Panc1 (cell line): Measurements from ENCODE around the gene KCNK6. TPM values are rescaled to one million over a fixed set of nuclear protein-coding genes. Genes with fewer than 3 reads are reported as not detected.
A peak's percentile ranks its signal among the peaks of the same experiment; 100 is the strongest.

Experiments used
- ATAC-seq: fragments of 200-7000 bp; cut with Tn5 transposase; 2 replicates; pipeline ENCODE4 v1.9.1; 2020; ENCODE audit warnings: mild to moderate bottlenecking, moderate library complexity
- BruUV-seq: library from RNA; stranded (reverse); fragments of 400-500 nt; replicated peaks from 2 replicates; lab custom pipeline; 2021; lab: Mats Ljungman, UMichigan
- CTCF ChIA-PET: fragments of 300-600 bp; sonication (Branson Sonifier 250); formaldehyde crosslinking; loops from one replicate; lab custom pipeline; 2022; ENCODE audit warnings: antibody characterized with exemption; lab: Charles Lee
- POLR2A ChIA-PET: fragments of 300-600 bp; sonication (Branson Sonifier 250); formaldehyde crosslinking; loops from one replicate; lab custom pipeline; 2022; ENCODE audit warnings: antibody characterized with exemption; lab: Charles Lee
- DNase-seq: peaks from one replicate; pipeline ENCODE4 v3.0.0-alpha.2; 2010; ENCODE audit warnings: low read depth, low spot score
- H3K27ac ChIP-seq: 2 replicates; pipeline ENCODE4 v1.5.1; 2011; ENCODE audit warnings: mild to moderate bottlenecking, low read length, inconsistent platforms
- H3K27me3 ChIP-seq: fragments of 200-500 bp; sonication (Bioruptor generic); 2 replicates; pipeline ENCODE4 v1.6.0; 2014; ENCODE audit warnings: low read length, inconsistent platforms; ENCODE audit not compliant: control insufficient read depth, insufficient read depth
- H3K36me3 ChIP-seq: fragments of 200-500 bp; sonication (Bioruptor generic); 2 replicates; pipeline ENCODE4 v1.5.1; 2014; ENCODE audit warnings: inconsistent platforms, mild to moderate bottlenecking, low read length, moderate library complexity; ENCODE audit not compliant: control insufficient read depth, insufficient read depth
- H3K4me1 ChIP-seq: 2 replicates; pipeline ENCODE4 v1.5.1; 2011; ENCODE audit warnings: inconsistent platforms, mild to moderate bottlenecking, low read length, moderate library complexity; ENCODE audit not compliant: control insufficient read depth, insufficient read depth
- H3K4me3 ChIP-seq, 2 experiments: 2 replicates each; pipeline ENCODE4 v1.5.1; 2011 to 2012; ENCODE audit warnings: low read depth in 2 of 2, low read length in 2 of 2, mild to moderate bottlenecking in 2 of 2, inconsistent platforms in 1 of 2, moderate library complexity in 1 of 2
- H3K9me3 ChIP-seq: fragments of 200-500 bp; sonication (Bioruptor generic); 2 replicates; pipeline ENCODE4 v1.5.1; 2014; ENCODE audit warnings: low read depth, mild to moderate bottlenecking, inconsistent platforms, low read length, moderate library complexity; ENCODE audit not compliant: control insufficient read depth, insufficient read depth
- CTCF ChIP-seq: fragments of 450-650 bp; IDR thresholded peaks from 2 replicates; pipeline ENCODE4 v1.5.1; 2017; ENCODE audit warnings: mild to moderate bottlenecking
- POLR2AphosphoS5 ChIP-seq: IDR thresholded peaks from 2 replicates; pipeline ENCODE4 v1.6.1; 2012; ENCODE audit warnings: mild to moderate bottlenecking, low read depth, low read length, moderate library complexity
- REST ChIP-seq, 2 experiments: IDR thresholded peaks; 2 replicates each; pipeline ENCODE4 v1.6.1; 2011 to 2012; ENCODE audit warnings: low read depth in 2 of 2, control low read depth in 1 of 2, low read length in 1 of 2, mild to moderate bottlenecking in 1 of 2, moderate library complexity in 1 of 2; ENCODE audit not compliant: insufficient read depth in 1 of 2
- SIN3A ChIP-seq: IDR thresholded peaks from 2 replicates; pipeline ENCODE4 v1.6.1; 2012; ENCODE audit warnings: low read depth, mild to moderate bottlenecking, low read length, moderate library complexity, borderline replicate concordance; ENCODE audit not compliant: insufficient read depth
- TCF7L2 ChIP-seq: IDR thresholded peaks from 2 replicates; pipeline ENCODE4 v1.6.1; 2011; ENCODE audit warnings: mild to moderate bottlenecking, low read depth, low read length, inconsistent platforms
- in situ Hi-C: cut with HindIII; loops from 2 replicates; pipeline ENCODE4 v1.10.0; 2016; ENCODE audit warnings: low sequenced_read_pairs, low pct_unique_long_range_greater_than_20kb
- intact Hi-C: fragments of 100-400 bp; cut with micrococcal nuclease; formaldehyde crosslinking; loops from one replicate; pipeline ENCODE4 v1.10.0; 2022; ENCODE audit not compliant: unreplicated experiment
- total RNA-seq: library from RNA; stranded (reverse); gene quantifications from one replicate; pipeline ENCODE4 v1.2.1, GENCODE V29; 2021; ENCODE audit not compliant: unreplicated experiment

The KCNK6 gene
- total RNA-seq, 1 experiment from 2014 or later: 17.2 TPM

- BruUV-seq: no TSS peak
- intact Hi-C loops: no loop called here
These were observed 25.6 kb upstream of the KCNK6 start for GRCh38 chr19:38294090-38294489.

More at GRCh38 chr19:38294090-38294489, 25.6 kb upstream of the KCNK6 start:
- ChIA-PET CTCF (no interaction called here), POLR2A (no interaction called here)
- no peaks in the 10 kb centered on the region for H3K27me3 ChIP-seq
- peak overlapping the region; percentile 48 for H3K27ac ChIP-seq
- no peak overlapping the region for H3K4me3 ChIP-seq
- H3K9me3 ChIP-seq: no peaks in the 10 kb centered on the region
- DNase-seq (no peak), ATAC-seq (no peak)
- no peak for TF ChIP-seq TCF7L2
- no peak for TF ChIP-seq POLR2AphosphoS5
- no peak for TF ChIP-seq CTCF
- TF ChIP-seq REST (IDR thresholded peaks at IDR 0.05; ENCODE audit: insufficient read depth in 1 of 2, low read depth in 2 of 2, low read length in 1 of 2): no peak
- no peak for TF ChIP-seq SIN3A
- peaks cover 51% of the 10 kb centered on the region for H3K4me1 ChIP-seq
- peaks cover 9% of the 10 kb centered on the region for H3K36me3 ChIP-seq
- in situ Hi-C loops: no loop called here
